OCI-LY3 (cell line): Measurements from ENCODE around the gene WWTR1.

Source experiments
- H2AFZ ChIP-seq: fragments of 200-600, 300-600 bp; shearing (Covaris generic); 2 replicates; pipeline ENCODE4 v1.6.0; 2014; ENCODE audit warnings: antibody characterized with exemption, low read depth, low read length
- H3K27ac ChIP-seq: fragments of 200-600, 300-600 bp; sonication (generic); 2 replicates; pipeline ENCODE4 v1.5.1; 2014; ENCODE audit warnings: mild to moderate bottlenecking, low read length, moderate library complexity, mixed read lengths
- H3K27me3 ChIP-seq: fragments of 200-600, 300-600 bp; sonication (generic); 2 replicates; pipeline ENCODE4 v1.6.1; 2014; ENCODE audit warnings: low read depth, low read length, mixed read lengths
- H3K36me3 ChIP-seq: fragments of 200-600, 300-600 bp; sonication (generic); replicated peaks from 2 replicates; pipeline ENCODE3; 2014; ENCODE audit warnings: low read depth, low read length, mixed read lengths
- H3K4me1 ChIP-seq: fragments of 300-600, 200-600 bp; sonication (generic); 2 replicates; pipeline ENCODE4 v1.6.1; 2014; ENCODE audit warnings: low read length, mixed read lengths
- H3K4me2 ChIP-seq: fragments of 200-600, 300-600 bp; sonication (generic); 2 replicates; pipeline ENCODE4 v1.6.1; 2014; ENCODE audit warnings: low read length, mixed read lengths
- H3K4me3 ChIP-seq: fragments of 300-600, 200-600 bp; sonication (generic); 2 replicates; pipeline ENCODE4 v1.5.1; 2014; ENCODE audit warnings: antibody characterized with exemption, mild to moderate bottlenecking, low read length, moderate library complexity
- H3K79me2 ChIP-seq: fragments of 300-600, 200-600 bp; shearing (Covaris generic); 2 replicates; pipeline ENCODE4 v1.6.1; 2014; ENCODE audit warnings: mild to moderate bottlenecking, low read length, mixed read lengths
- H3K9ac ChIP-seq: fragments of 300-600, 200-600 bp; shearing (Covaris generic); 2 replicates; pipeline ENCODE4 v1.6.0; 2014; ENCODE audit warnings: mild to moderate bottlenecking, low read length, moderate library complexity
- H3K9me3 ChIP-seq: fragments of 200-600, 300-600 bp; shearing (Covaris generic); 2 replicates; pipeline ENCODE4 v1.6.1; 2014; ENCODE audit warnings: low read length, mixed read lengths; ENCODE audit not compliant: insufficient read depth
- H4K20me1 ChIP-seq: fragments of 200-600, 300-600 bp; sonication (generic); 2 replicates; pipeline ENCODE4 v1.6.1; 2016; ENCODE audit warnings: low read length, mixed read lengths; ENCODE audit not compliant: insufficient read depth
- CTCF ChIP-seq: fragments of 200-600, 300-600 bp; sonication (generic); IDR thresholded peaks from 2 replicates; pipeline ENCODE4 v1.5.1; 2014; ENCODE audit warnings: antibody characterized with exemption, low read length, low read depth
- EZH2phosphoT487 ChIP-seq: fragments of 200-600 bp; shearing (Covaris generic); IDR thresholded peaks from 2 replicates; pipeline ENCODE4 v1.6.1; 2018; ENCODE audit warnings: antibody characterized with exemption, mixed run types, low read depth

Gene WWTR1

GRCh38 chr3:149635396-149635795 lies 22.4 kb downstream of the WWTR1 start:
- H3K27me3 ChIP-seq: peaks cover 37% of the 10 kb centered on the region
- no peaks in the 10 kb centered on the region for H3K36me3 ChIP-seq
- no peak overlapping the region for H3K27ac ChIP-seq
- H3K79me2 ChIP-seq: no peaks in the 10 kb centered on the region
- H3K9ac ChIP-seq: no peak overlapping the region
- H3K9me3 ChIP-seq: no peaks in the 10 kb centered on the region
- no peak for TF ChIP-seq CTCF
- no peak for TF ChIP-seq EZH2phosphoT487
- H3K4me2 ChIP-seq: no peak overlapping the region
- no peak overlapping the region for H3K4me3 ChIP-seq
- no peaks in the 10 kb centered on the region for H3K4me1 ChIP-seq
- H4K20me1 ChIP-seq: no peaks in the 10 kb centered on the region
- no peak overlapping the region for H2AFZ ChIP-seq

- peaks cover 37% of the 10 kb centered on the region for H3K27me3 ChIP-seq
- no peaks in the 10 kb centered on the region for H4K20me1 ChIP-seq
- H2AFZ ChIP-seq: no peak overlapping the region
- H3K9ac ChIP-seq: no peak overlapping the region
- TF ChIP-seq CTCF (no peak), EZH2phosphoT487 (no peak)
- H3K4me1 ChIP-seq: no peaks in the 10 kb centered on the region
- H3K27ac ChIP-seq: no peak overlapping the region
- H3K79me2 ChIP-seq: no peaks in the 10 kb centered on the region
- no peak overlapping the region for H3K4me2 ChIP-seq
- no peak overlapping the region for H3K4me3 ChIP-seq
- H3K36me3 ChIP-seq: no peaks in the 10 kb centered on the region
- no peaks in the 10 kb centered on the region for H3K9me3 ChIP-seq
Measured at GRCh38 chr3:149634573-149634972, 23.3 kb downstream of the WWTR1 start.

GRCh38 chr3:149634072-149634471 lies 23.8 kb downstream of the WWTR1 start:
- no peak overlapping the region for H3K4me3 ChIP-seq
- no peak overlapping the region for H3K27ac ChIP-seq
- TF ChIP-seq CTCF (no peak), EZH2phosphoT487 (no peak)
- no peaks in the 10 kb centered on the region for H4K20me1 ChIP-seq
- H3K9me3 ChIP-seq: no peaks in the 10 kb centered on the region
- no peaks in the 10 kb centered on the region for H3K4me1 ChIP-seq
- no peaks in the 10 kb centered on the region for H3K79me2 ChIP-seq
- H3K36me3 ChIP-seq: no peaks in the 10 kb centered on the region
- H3K9ac ChIP-seq: no peak overlapping the region
- no peak overlapping the region for H2AFZ ChIP-seq
- H3K27me3 ChIP-seq: peaks cover 37% of the 10 kb centered on the region
- H3K4me2 ChIP-seq: no peak overlapping the region

- Histone ChIP-seq H3K27me3 (peaks cover 34% of the 10 kb centered on the region), H4K20me1 (no peaks in the 10 kb centered on the region), H3K4me3 (no peak overlapping the region), H3K79me2 (no peaks in the 10 kb centered on the region), H3K9me3 (no peaks in the 10 kb centered on the region), H3K9ac (no peak overlapping the region), H3K4me2 (no peak overlapping the region), H3K27ac (no peak overlapping the region), H2AFZ (no peak overlapping the region), H3K36me3 (no peaks in the 10 kb centered on the region), H3K4me1 (no peaks in the 10 kb centered on the region)
- TF ChIP-seq CTCF (no peak), EZH2phosphoT487 (no peak)
Measured at GRCh38 chr3:149632225-149632624, 25.6 kb downstream of the WWTR1 start.
